HCT116 (cell line): ENCODE results near the gene GUK1. TPM values are rescaled to one million over a fixed set of nuclear protein-coding genes. Genes with fewer than 3 reads are reported as not detected.

Experiments
- ATAC-seq: fragments of 200-7000 bp; cut with Tn5 transposase; 2 replicates; pipeline ENCODE4 v1.9.1; 2020; ENCODE audit warnings: mild to moderate bottlenecking, moderate library complexity
- BruUV-seq: library from RNA; stranded (reverse); fragments of 400-500 nt; replicated peaks from 2 replicates; lab custom pipeline; 2021; lab: Mats Ljungman, UMichigan
- CTCF ChIA-PET: fragments of 300-600 bp; sonication (Branson Sonifier 250); formaldehyde crosslinking; loops from one replicate; lab custom pipeline; 2021; ENCODE audit warnings: antibody characterized with exemption; lab: Charles Lee
- POLR2A ChIA-PET: fragments of 300-600, 350-600 bp; sonication (Branson Sonifier 250); formaldehyde crosslinking; loops from one replicate; lab custom pipeline; 2021; ENCODE audit warnings: antibody characterized with exemption; lab: Charles Lee
- RAD21 ChIA-PET, 2 experiments: fragments of 300-600 bp; sonication (Branson Sonifier 250); formaldehyde crosslinking; loops; one replicate each; lab custom pipeline; 2023; ENCODE audit warnings: low total read pairs in 2 of 2; ENCODE audit not compliant: uncharacterized antibody in 2 of 2, unreplicated experiment in 2 of 2, low non-redundant PET in 1 of 2; lab: Charles Lee
- DNase-seq: peaks from one replicate; pipeline ENCODE4 v3.0.0-alpha.2; 2010; ENCODE audit warnings: low read depth, low spot score
- H2AFZ ChIP-seq: fragments of 200-600 bp; shearing (Covaris generic), sonication (generic); 2 replicates; pipeline ENCODE4 v1.6.1; 2017; ENCODE audit warnings: low read depth, mixed run types, mixed read lengths, antibody characterized with exemption, low read length; ENCODE audit not compliant: poor library complexity, severe bottlenecking
- H3K27ac ChIP-seq: 2 replicates; pipeline ENCODE4 v1.5.1; 2012; ENCODE audit warnings: low read depth, low read length
- H3K27me3 ChIP-seq: fragments of 200-600 bp; sonication (generic); 2 replicates; pipeline ENCODE4 v1.6.1; 2016; ENCODE audit warnings: mixed run types, low read length, mixed read lengths; ENCODE audit not compliant: insufficient read depth
- H3K36me3 ChIP-seq, 2 experiments: fragments of 200-500 bp in 1 of 2; fragments of 200-600 bp in 1 of 2; sonication (Bioruptor generic) in 1 of 2; sonication (generic) in 1 of 2; 2 replicates each; pipeline versions ENCODE4 v1.5.1 to v1.6.1; 2014 to 2016; ENCODE audit warnings: low read length in 2 of 2, inconsistent platforms in 1 of 2, mixed read lengths in 1 of 2, mixed run types in 1 of 2; ENCODE audit not compliant: insufficient read depth in 2 of 2, control insufficient read depth in 1 of 2
- H3K4me1 ChIP-seq, 2 experiments: fragments of 200-600 bp in 1 of 2; sonication (generic) in 1 of 2; 2 replicates each; pipeline versions ENCODE4 v1.5.1 to v1.6.1; 2012 to 2017; ENCODE audit warnings: low read length in 2 of 2, inconsistent platforms in 1 of 2, mild to moderate bottlenecking in 1 of 2, mixed read lengths in 1 of 2, mixed run types in 1 of 2, moderate library complexity in 1 of 2; ENCODE audit not compliant: insufficient read depth in 2 of 2, control insufficient read depth in 1 of 2
- H3K4me2 ChIP-seq: fragments of 200-600 bp; sonication (generic); 2 replicates; pipeline ENCODE4 v1.6.1; 2017; ENCODE audit warnings: mixed run types, low read length, mixed read lengths
- H3K4me3 ChIP-seq, 2 experiments: fragments of 200-600 bp in 1 of 2; sonication (generic) in 1 of 2; replicated peaks in 1 of 2; 2 replicates each; pipeline ENCODE4 v1.5.1; 2011 to 2016; ENCODE audit warnings: low read length in 2 of 2, control low read depth in 1 of 2, low read depth in 1 of 2, mild to moderate bottlenecking in 1 of 2, mixed read lengths in 1 of 2, mixed run types in 1 of 2
- H3K79me2 ChIP-seq: fragments of 200-600 bp; sonication (generic); 2 replicates; pipeline ENCODE4 v1.6.1; 2017; ENCODE audit warnings: mild to moderate bottlenecking, mixed run types, low read length, moderate library complexity, mixed read lengths; ENCODE audit not compliant: insufficient read depth
- H3K9ac ChIP-seq: fragments of 200-600 bp; sonication (generic); 2 replicates; pipeline ENCODE4 v1.6.1; 2016; ENCODE audit warnings: low read length, mixed read lengths
- H3K9me2 ChIP-seq: fragments of 200-600 bp; sonication (generic), shearing (Covaris generic); 2 replicates; pipeline ENCODE4 v1.6.1; 2017; ENCODE audit warnings: mixed run types, mild to moderate bottlenecking, moderate library complexity; ENCODE audit not compliant: insufficient read depth
- H3K9me3 ChIP-seq, 2 experiments: fragments of 200-500 bp in 1 of 2; fragments of 200-600 bp in 1 of 2; sonication (Bioruptor generic) in 1 of 2; sonication (generic) in 1 of 2; 2 replicates each; pipeline ENCODE4 v1.6.1; 2014 to 2017; ENCODE audit warnings: low read length in 2 of 2, mixed read lengths in 2 of 2, inconsistent platforms in 1 of 2, low read depth in 1 of 2, mild to moderate bottlenecking in 1 of 2, mixed run types in 1 of 2, moderate library complexity in 1 of 2; ENCODE audit not compliant: control insufficient read depth in 1 of 2, insufficient read depth in 1 of 2
- H4K20me1 ChIP-seq: fragments of 200-600 bp; sonication (generic), shearing (Covaris generic); 2 replicates; pipeline ENCODE4 v1.6.1; 2017; ENCODE audit warnings: mixed run types, mild to moderate bottlenecking, moderate library complexity; ENCODE audit not compliant: insufficient read depth
- CEBPB ChIP-seq: IDR thresholded peaks from 2 replicates; pipeline ENCODE4 v1.6.1; 2012; ENCODE audit warnings: low read depth
- EGR1 ChIP-seq: IDR thresholded peaks from 2 replicates; pipeline ENCODE4 v1.6.1; 2012; ENCODE audit warnings: low read depth
- ELF1 ChIP-seq: IDR thresholded peaks from 2 replicates; pipeline ENCODE4 v1.6.1; 2012; ENCODE audit warnings: low read depth, borderline replicate concordance
- EZH2 ChIP-seq: fragments of 200-600 bp; sonication (generic); IDR thresholded peaks from 2 replicates; pipeline ENCODE4 v1.6.1; 2017; ENCODE audit warnings: antibody characterized with exemption, mixed run types
- EZH2phosphoT487 ChIP-seq: fragments of 200-600 bp; IDR thresholded peaks from 2 replicates; pipeline ENCODE4 v1.6.1; 2018; ENCODE audit warnings: antibody characterized with exemption, borderline replicate concordance
- FOSL1 ChIP-seq: IDR thresholded peaks from 2 replicates; pipeline ENCODE4 v1.6.1; 2012; ENCODE audit warnings: low read depth
- JUND ChIP-seq: IDR thresholded peaks from 2 replicates; pipeline ENCODE4 v1.6.1; 2012
- POLR2A ChIP-seq: IDR thresholded peaks from 2 replicates; pipeline ENCODE4 v1.7.0; 2011; ENCODE audit warnings: borderline replicate concordance; ENCODE audit not compliant: insufficient read depth, insufficient read length; ENCODE audit errors: extremely low read depth
- POLR2AphosphoS5 ChIP-seq: IDR thresholded peaks from 2 replicates; pipeline ENCODE4 v1.6.1; 2011; ENCODE audit warnings: mild to moderate bottlenecking, low read depth, low read length, moderate library complexity
- SP1 ChIP-seq: IDR thresholded peaks from 2 replicates; pipeline ENCODE4 v1.6.1; 2012; ENCODE audit warnings: low read depth
- SRF ChIP-seq: IDR thresholded peaks from 2 replicates; pipeline ENCODE4 v1.6.1; 2012; ENCODE audit warnings: low read depth
- TCF7L2 ChIP-seq: IDR thresholded peaks from 2 replicates; pipeline ENCODE4 v1.7.0; 2011; ENCODE audit warnings: borderline replicate concordance, inconsistent platforms; ENCODE audit not compliant: insufficient read depth, insufficient read length; ENCODE audit errors: extremely low read depth
- YY1 ChIP-seq: IDR thresholded peaks from 2 replicates; pipeline ENCODE4 v1.6.1; 2011; ENCODE audit warnings: low read length, low read depth, moderate library complexity, mild to moderate bottlenecking; ENCODE audit not compliant: insufficient replicate concordance; ENCODE audit errors: extremely low read depth
- ZFX ChIP-seq: fragments of 450-650 bp; IDR thresholded peaks from 2 replicates; pipeline ENCODE4 v1.6.1; 2017
- ZNF274 ChIP-seq: fragments of 200-500 bp; sonication (Bioruptor generic); IDR thresholded peaks from 2 replicates; pipeline ENCODE4 v1.6.1; 2014; ENCODE audit warnings: mild to moderate bottlenecking, low read depth, low read length, inconsistent platforms
- intact Hi-C: fragments of 100-400 bp; cut with micrococcal nuclease; formaldehyde crosslinking; loops from 2 replicates; pipeline ENCODE4 v1.10.0; 2022
- total RNA-seq: library from RNA; stranded (reverse); gene quantifications from one replicate; pipeline ENCODE4 v1.2.1, GENCODE V29; 2021; ENCODE audit not compliant: unreplicated experiment
- TF ChIP-seq, protein P1 (sequence below): IDR thresholded peaks from 2 replicates; pipeline ENCODE4 v1.6.1; 2011; ENCODE audit warnings: mild to moderate bottlenecking, low read length, moderate library complexity; ENCODE audit not compliant: insufficient replicate concordance; ENCODE audit errors: extremely low read depth
- TF ChIP-seq, protein P2 (sequence below): IDR thresholded peaks from 2 replicates; pipeline ENCODE4 v1.6.1; 2012
- TF ChIP-seq, protein P3 (sequence below): IDR thresholded peaks from 2 replicates; pipeline ENCODE4 v1.6.1; 2012; ENCODE audit warnings: low read depth

Gene GUK1
- total RNA-seq, 1 experiment from 2014 or later: 145 TPM

DNA sequence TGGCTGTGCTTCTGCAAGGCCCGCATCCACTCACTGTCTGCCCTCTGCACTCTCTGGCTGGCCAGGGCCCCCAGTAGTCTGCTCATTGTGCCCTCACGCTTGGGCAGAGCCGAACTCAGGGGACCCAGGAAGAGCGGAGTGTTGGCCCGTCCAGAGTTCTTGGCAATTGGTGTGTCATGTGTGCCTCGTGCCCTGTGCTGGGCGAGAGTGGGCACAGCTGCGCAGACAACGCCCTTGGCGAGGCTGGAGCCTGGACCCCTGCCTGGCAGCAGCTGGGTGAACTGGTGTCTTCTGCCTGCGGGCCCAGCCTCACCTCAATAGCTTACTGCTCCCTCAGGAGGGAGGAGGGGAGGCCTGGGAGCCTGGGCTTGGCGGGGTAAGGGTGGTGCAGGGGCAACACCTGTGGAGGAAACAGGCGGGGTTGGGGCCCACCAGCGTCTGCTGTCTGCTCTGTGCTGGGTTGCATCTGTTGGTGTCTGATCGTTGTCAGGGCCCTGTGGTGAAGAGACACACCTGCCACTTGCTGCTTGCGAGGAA, 2.1 kb downstream of the GUK1 start:
- CTCF ChIA-PET: no interaction called here
- Histone ChIP-seq H3K4me2 (peak overlapping the region; percentile 99; the same call in 1 of the 2 replicates), H3K27me3 (no peaks in the 10 kb centered on the region), H2AFZ (no peak overlapping the region), H4K20me1 (no peaks in the 10 kb centered on the region), H3K4me1 (peaks cover 0 to 17% of the 10 kb centered on the region in 2 experiments; a peak in 3 of 4 replicates), H3K9ac (no peak overlapping the region), H3K36me3 (no peaks in the 10 kb centered on the region), H3K79me2 (peaks cover 58% of the 10 kb centered on the region)
- BruUV-seq: no TSS peak
- intact Hi-C loops: no loop called here
- DNase-seq: no peak
- TF ChIP-seq, protein P1, sequence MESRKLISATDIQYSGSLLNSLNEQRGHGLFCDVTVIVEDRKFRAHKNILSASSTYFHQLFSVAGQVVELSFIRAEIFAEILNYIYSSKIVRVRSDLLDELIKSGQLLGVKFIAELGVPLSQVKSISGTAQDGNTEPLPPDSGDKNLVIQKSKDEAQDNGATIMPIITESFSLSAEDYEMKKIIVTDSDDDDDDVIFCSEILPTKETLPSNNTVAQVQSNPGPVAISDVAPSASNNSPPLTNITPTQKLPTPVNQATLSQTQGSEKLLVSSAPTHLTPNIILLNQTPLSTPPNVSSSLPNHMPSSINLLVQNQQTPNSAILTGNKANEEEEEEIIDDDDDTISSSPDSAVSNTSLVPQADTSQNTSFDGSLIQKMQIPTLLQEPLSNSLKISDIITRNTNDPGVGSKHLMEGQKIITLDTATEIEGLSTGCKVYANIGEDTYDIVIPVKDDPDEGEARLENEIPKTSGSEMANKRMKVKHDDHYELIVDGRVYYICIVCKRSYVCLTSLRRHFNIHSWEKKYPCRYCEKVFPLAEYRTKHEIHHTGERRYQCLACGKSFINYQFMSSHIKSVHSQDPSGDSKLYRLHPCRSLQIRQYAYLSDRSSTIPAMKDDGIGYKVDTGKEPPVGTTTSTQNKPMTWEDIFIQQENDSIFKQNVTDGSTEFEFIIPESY: no peak
- no peak for TF ChIP-seq EZH2phosphoT487
- no peak for TF ChIP-seq CEBPB
- TF ChIP-seq FOSL1: no peak
- TF ChIP-seq EZH2: no peak
- no peak for TF ChIP-seq ZFX
- no peak for TF ChIP-seq POLR2AphosphoS5
- TF ChIP-seq SP1: no peak
- TF ChIP-seq ELF1: no peak
- no peak for TF ChIP-seq JUND
- TF ChIP-seq YY1: no peak
- TF ChIP-seq, protein P2, sequence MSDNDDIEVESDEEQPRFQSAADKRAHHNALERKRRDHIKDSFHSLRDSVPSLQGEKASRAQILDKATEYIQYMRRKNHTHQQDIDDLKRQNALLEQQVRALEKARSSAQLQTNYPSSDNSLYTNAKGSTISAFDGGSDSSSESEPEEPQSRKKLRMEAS: no peak
- TF ChIP-seq SRF: no peak
- no peak for TF ChIP-seq TCF7L2
- no peak for TF ChIP-seq POLR2A
- no peak for TF ChIP-seq ZNF274
- TF ChIP-seq EGR1: no peak
- TF ChIP-seq, protein P3, sequence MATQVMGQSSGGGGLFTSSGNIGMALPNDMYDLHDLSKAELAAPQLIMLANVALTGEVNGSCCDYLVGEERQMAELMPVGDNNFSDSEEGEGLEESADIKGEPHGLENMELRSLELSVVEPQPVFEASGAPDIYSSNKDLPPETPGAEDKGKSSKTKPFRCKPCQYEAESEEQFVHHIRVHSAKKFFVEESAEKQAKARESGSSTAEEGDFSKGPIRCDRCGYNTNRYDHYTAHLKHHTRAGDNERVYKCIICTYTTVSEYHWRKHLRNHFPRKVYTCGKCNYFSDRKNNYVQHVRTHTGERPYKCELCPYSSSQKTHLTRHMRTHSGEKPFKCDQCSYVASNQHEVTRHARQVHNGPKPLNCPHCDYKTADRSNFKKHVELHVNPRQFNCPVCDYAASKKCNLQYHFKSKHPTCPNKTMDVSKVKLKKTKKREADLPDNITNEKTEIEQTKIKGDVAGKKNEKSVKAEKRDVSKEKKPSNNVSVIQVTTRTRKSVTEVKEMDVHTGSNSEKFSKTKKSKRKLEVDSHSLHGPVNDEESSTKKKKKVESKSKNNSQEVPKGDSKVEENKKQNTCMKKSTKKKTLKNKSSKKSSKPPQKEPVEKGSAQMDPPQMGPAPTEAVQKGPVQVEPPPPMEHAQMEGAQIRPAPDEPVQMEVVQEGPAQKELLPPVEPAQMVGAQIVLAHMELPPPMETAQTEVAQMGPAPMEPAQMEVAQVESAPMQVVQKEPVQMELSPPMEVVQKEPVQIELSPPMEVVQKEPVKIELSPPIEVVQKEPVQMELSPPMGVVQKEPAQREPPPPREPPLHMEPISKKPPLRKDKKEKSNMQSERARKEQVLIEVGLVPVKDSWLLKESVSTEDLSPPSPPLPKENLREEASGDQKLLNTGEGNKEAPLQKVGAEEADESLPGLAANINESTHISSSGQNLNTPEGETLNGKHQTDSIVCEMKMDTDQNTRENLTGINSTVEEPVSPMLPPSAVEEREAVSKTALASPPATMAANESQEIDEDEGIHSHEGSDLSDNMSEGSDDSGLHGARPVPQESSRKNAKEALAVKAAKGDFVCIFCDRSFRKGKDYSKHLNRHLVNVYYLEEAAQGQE: no peak
- TF ChIP-seq, all 23 proteins: peak for 0
- no peak overlapping the region for H3K4me3 ChIP-seq
- POLR2A ChIA-PET: no interaction called here
- H3K9me3 ChIP-seq: no peaks in the 10 kb centered on the region
- ATAC-seq: no peak
- H3K9me2 ChIP-seq: no peaks in the 10 kb centered on the region
- H3K27ac ChIP-seq: peak overlapping the region; percentile 4; the same call in 1 of the 2 replicates
- RAD21 ChIA-PET: no interaction called here
